Measurements from ENCODE around the gene DNAI1. TPM values are rescaled to one million over a fixed set of nuclear protein-coding genes. Genes with fewer than 3 reads are reported as not detected.

Gene DNAI1
- total and polyA plus RNA-seq, 2 experiments from 2014 or later, result 0.57 TPM; not detected in 1

DNA sequence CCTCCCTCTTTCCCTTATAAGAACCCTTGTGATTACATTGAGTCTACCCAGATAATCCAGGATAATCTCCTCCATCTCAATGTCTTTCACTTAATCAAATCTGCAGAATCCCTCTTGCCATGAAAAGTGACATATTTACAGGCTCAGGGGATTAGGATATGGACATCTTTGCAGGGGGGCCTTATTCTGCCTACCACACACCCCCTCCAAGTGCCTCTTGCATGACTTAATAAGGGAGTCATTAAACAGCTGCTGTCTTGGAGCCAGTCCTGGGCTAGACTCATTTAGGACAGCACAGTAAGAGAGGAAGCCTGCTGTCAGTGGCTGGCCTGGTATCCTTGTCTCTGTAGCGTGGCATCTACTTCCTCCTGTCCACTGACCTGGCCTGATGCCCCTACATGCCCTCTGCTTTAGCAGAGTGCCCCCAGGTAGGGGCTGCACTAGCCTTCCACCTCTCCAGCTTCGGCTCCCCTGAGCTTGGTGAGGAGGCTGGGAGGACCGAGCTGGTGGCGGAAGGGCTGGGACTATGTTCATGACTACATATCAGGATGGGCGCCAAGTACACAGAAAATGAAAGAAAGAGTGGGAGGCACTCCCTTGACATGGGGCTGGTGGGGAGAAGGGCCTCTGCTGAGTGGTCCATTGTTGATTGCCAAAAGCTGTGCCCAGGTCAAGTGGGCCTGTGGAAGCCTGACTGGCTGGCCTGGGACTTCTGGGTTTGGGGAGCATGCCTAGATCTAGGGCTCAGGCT, 46.9 kb downstream of the DNAI1 start:
- Histone ChIP-seq H2AFZ (no peak overlapping the region), H3K4me1 (ENCODE audit: insufficient read depth) (no peaks in the 10 kb centered on the region), H3K27ac (no peak overlapping the region), H3K9me3 (ENCODE audit: low read depth) (no peaks in the 10 kb centered on the region), H3K4me3 (no peak overlapping the region), H3K9me2 (replicated peaks; ENCODE audit: insufficient read depth) (no peaks in the 10 kb centered on the region), H3K27me3 (no peaks in the 10 kb centered on the region), H4K20me1 (ENCODE audit: insufficient read depth, poor library complexity, severe bottlenecking) (no peaks in the 10 kb centered on the region), H3K79me2 (no peaks in the 10 kb centered on the region), H3K4me2 (no peak overlapping the region), H3K36me3 (replicated peaks; ENCODE audit: insufficient read depth, low read depth) (no peaks in the 10 kb centered on the region)
- no peak for DNase-seq (ENCODE audit: low spot score)
- TF ChIP-seq EZH2phosphoT487 (IDR thresholded peaks at IDR 0.05; ENCODE audit: low read depth, severe bottlenecking, unreplicated experiment) (no peak), EZH2 (IDR thresholded peaks at IDR 0.05; ENCODE audit: borderline replicate concordance) (no peak)
- TF ChIP-seq, protein P1, sequence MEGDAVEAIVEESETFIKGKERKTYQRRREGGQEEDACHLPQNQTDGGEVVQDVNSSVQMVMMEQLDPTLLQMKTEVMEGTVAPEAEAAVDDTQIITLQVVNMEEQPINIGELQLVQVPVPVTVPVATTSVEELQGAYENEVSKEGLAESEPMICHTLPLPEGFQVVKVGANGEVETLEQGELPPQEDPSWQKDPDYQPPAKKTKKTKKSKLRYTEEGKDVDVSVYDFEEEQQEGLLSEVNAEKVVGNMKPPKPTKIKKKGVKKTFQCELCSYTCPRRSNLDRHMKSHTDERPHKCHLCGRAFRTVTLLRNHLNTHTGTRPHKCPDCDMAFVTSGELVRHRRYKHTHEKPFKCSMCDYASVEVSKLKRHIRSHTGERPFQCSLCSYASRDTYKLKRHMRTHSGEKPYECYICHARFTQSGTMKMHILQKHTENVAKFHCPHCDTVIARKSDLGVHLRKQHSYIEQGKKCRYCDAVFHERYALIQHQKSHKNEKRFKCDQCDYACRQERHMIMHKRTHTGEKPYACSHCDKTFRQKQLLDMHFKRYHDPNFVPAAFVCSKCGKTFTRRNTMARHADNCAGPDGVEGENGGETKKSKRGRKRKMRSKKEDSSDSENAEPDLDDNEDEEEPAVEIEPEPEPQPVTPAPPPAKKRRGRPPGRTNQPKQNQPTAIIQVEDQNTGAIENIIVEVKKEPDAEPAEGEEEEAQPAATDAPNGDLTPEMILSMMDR (IDR thresholded peaks at IDR 0.05; ENCODE audit: poor library complexity), result no peak
- WGBS (ENCODE audit: low lambda C conversion rate, missing lambda C conversion rate), result 90% methylated on average over 5 of the region's 5 CpGs

DNA sequence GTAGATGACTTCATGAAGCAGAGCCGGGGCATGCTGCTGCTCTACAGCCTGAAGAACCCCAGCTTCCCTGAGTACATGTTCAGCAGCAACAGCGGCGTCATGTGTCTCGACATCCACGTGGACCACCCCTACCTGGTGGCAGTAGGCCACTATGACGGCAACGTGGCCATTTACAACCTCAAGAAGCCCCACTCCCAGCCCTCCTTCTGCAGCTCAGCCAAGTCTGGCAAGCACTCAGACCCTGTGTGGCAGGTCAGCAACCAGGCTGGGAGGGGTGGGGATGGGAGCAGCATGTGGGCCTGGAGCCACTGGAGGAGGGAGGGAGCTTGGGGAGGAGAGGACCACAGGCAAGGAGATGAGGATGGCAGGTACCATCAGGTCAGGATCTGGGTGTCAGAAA, 48.0 kb downstream of the DNAI1 start:
- no peak for DNase-seq (ENCODE audit: low spot score)
- no peak overlapping the region for H3K27ac ChIP-seq
- 91% methylated on average over 7 of the region's 7 CpGs for WGBS (ENCODE audit: low lambda C conversion rate, missing lambda C conversion rate)

DNA sequence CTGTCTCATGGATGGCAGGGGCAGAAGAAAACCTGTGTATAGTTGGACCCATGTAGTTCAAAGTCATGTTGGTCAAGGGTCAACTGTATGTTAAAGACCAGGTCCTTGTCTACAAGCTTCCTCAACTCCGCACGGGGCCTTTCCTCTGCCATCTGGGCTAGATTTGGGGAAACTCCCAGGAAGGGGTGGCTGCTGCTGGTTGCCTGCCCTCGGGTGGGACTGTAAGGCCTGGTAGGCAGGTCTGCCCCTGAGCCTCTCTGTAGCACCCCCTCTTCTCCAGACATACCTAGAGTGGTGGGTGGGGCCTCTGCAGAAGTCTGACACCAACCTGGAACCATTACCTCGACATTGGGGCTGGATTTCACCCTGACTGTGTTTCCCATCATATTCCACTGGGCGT, 49.0 kb downstream of the DNAI1 start:
- Histone ChIP-seq H3K36me3 (replicated peaks; ENCODE audit: insufficient read depth, low read depth) (no peaks in the 10 kb centered on the region), H3K27ac (no peak overlapping the region), H3K4me3 (no peak overlapping the region), H3K4me1 (ENCODE audit: insufficient read depth) (peaks cover 3% of the 10 kb centered on the region), H3K27me3 (no peaks in the 10 kb centered on the region), H2AFZ (no peak overlapping the region), H3K79me2 (no peaks in the 10 kb centered on the region), H3K9me3 (ENCODE audit: low read depth) (no peaks in the 10 kb centered on the region), H4K20me1 (ENCODE audit: insufficient read depth, poor library complexity, severe bottlenecking) (no peaks in the 10 kb centered on the region), H3K9me2 (replicated peaks; ENCODE audit: insufficient read depth) (no peaks in the 10 kb centered on the region), H3K4me2 (no peak overlapping the region)
- 84% methylated on average over 5 of the region's 5 CpGs for WGBS (ENCODE audit: low lambda C conversion rate, missing lambda C conversion rate)
- DNase-seq (ENCODE audit: low spot score), result no peak
- no peak for TF ChIP-seq EZH2phosphoT487 (IDR thresholded peaks at IDR 0.05; ENCODE audit: low read depth, severe bottlenecking, unreplicated experiment)
- no peak for TF ChIP-seq EZH2 (IDR thresholded peaks at IDR 0.05; ENCODE audit: borderline replicate concordance)
- TF ChIP-seq, protein P1 (IDR thresholded peaks at IDR 0.05; ENCODE audit: poor library complexity), result no peak

More for the DNA sequence above, 48.0 kb downstream of the DNAI1 start:
- no peaks in the 10 kb centered on the region for H3K79me2 ChIP-seq
- no peak overlapping the region for H2AFZ ChIP-seq
- H3K4me2 ChIP-seq, result no peak overlapping the region
- H3K27me3 ChIP-seq, result no peaks in the 10 kb centered on the region
- no peaks in the 10 kb centered on the region for H4K20me1 ChIP-seq (ENCODE audit: insufficient read depth, poor library complexity, severe bottlenecking)
- TF ChIP-seq EZH2 (IDR thresholded peaks at IDR 0.05; ENCODE audit: borderline replicate concordance), result no peak
- H3K4me1 ChIP-seq (ENCODE audit: insufficient read depth), result no peaks in the 10 kb centered on the region
- no peak overlapping the region for H3K4me3 ChIP-seq
- H3K9me2 ChIP-seq (replicated peaks; ENCODE audit: insufficient read depth), result no peaks in the 10 kb centered on the region
- H3K36me3 ChIP-seq (replicated peaks; ENCODE audit: insufficient read depth, low read depth), result no peaks in the 10 kb centered on the region
- no peaks in the 10 kb centered on the region for H3K9me3 ChIP-seq (ENCODE audit: low read depth)

DNA sequence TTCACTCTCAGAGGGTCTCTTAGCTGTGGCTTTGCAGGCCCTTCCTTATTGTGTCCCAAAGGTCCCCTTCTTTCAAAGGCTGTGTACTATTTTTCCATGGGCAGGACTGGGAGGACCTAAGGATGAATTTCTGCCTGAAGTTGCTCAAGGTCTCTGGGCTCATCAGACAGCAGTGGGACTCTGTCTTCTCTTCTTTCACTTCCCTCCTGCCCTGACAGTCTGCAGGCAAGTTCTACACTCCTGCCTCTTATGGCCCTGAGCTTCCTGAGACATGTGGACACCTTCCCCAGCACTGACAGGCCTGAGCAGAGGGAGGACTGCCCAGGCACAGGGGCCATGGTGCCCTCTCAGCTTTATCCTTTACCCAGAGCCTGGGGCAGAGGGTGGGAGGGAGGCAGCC, 49.4 kb downstream of the DNAI1 start:
- no peaks in the 10 kb centered on the region for H3K27me3 ChIP-seq
- H3K36me3 ChIP-seq (replicated peaks; ENCODE audit: insufficient read depth, low read depth), result no peaks in the 10 kb centered on the region
- no peaks in the 10 kb centered on the region for H3K9me2 ChIP-seq (replicated peaks; ENCODE audit: insufficient read depth)
- peaks cover 7% of the 10 kb centered on the region for H3K4me1 ChIP-seq (ENCODE audit: insufficient read depth)
- H3K4me2 ChIP-seq, result no peak overlapping the region
- DNase-seq (ENCODE audit: low spot score), result no peak
- H3K9me3 ChIP-seq (ENCODE audit: low read depth), result no peaks in the 10 kb centered on the region
- no peaks in the 10 kb centered on the region for H4K20me1 ChIP-seq (ENCODE audit: insufficient read depth, poor library complexity, severe bottlenecking)
- H2AFZ ChIP-seq, result no peak overlapping the region
- no peak overlapping the region for H3K4me3 ChIP-seq
- no peaks in the 10 kb centered on the region for H3K79me2 ChIP-seq
- no peak for TF ChIP-seq EZH2 (IDR thresholded peaks at IDR 0.05; ENCODE audit: borderline replicate concordance)
- TF ChIP-seq, protein P1 (IDR thresholded peaks at IDR 0.05; ENCODE audit: poor library complexity), result no peak
- no peak for TF ChIP-seq EZH2phosphoT487 (IDR thresholded peaks at IDR 0.05; ENCODE audit: low read depth, severe bottlenecking, unreplicated experiment)
- no peak overlapping the region for H3K27ac ChIP-seq

Measured in hepatocyte (in vitro differentiated cells).